Parathyroid adenoma (tissue), 2 donors: Measurements from ENCODE around the gene PTGES3L.
A peak's percentile ranks its signal among the peaks of the same experiment; 100 is the strongest.

Experiments
- H2AFZ ChIP-seq: fragments of 300-600 bp; sonication (generic); one replicate; pipeline ENCODE4 v1.7.0; 2017; ENCODE audit warnings: antibody characterized with exemption, mild to moderate bottlenecking
- H3K27ac ChIP-seq: fragments of 300-600 bp; sonication (generic); one replicate; pipeline ENCODE4 v1.7.0; 2017
- H3K27me3 ChIP-seq: fragments of 300-600 bp; sonication (generic); one replicate; pipeline ENCODE4 v1.7.0; 2017; ENCODE audit warnings: low read length; ENCODE audit not compliant: control insufficient read depth, insufficient read depth
- H3K36me3 ChIP-seq: fragments of 300-600 bp; sonication (generic); one replicate; pipeline ENCODE4 v1.7.0; 2017; ENCODE audit warnings: low read length; ENCODE audit not compliant: control insufficient read depth, insufficient read depth
- H3K4me1 ChIP-seq: fragments of 300-600 bp; sonication (generic); one replicate; pipeline ENCODE4 v1.7.0; 2017; ENCODE audit warnings: control low read depth
- H3K4me2 ChIP-seq: fragments of 300-600 bp; sonication (generic); one replicate; pipeline ENCODE4 v1.7.0; 2017; ENCODE audit warnings: low read length
- H3K4me3 ChIP-seq: fragments of 300-600 bp; sonication (generic); one replicate; pipeline ENCODE4 v1.7.0; 2017; ENCODE audit warnings: low read depth, low read length
- H3K79me2 ChIP-seq: fragments of 300-600 bp; sonication (generic); one replicate; pipeline ENCODE4 v1.7.0; 2017; ENCODE audit warnings: control low read depth
- H3K9ac ChIP-seq: fragments of 300-600 bp; sonication (generic); one replicate; pipeline ENCODE4 v1.7.0; 2017; ENCODE audit warnings: mild to moderate bottlenecking
- H3K9me3 ChIP-seq: fragments of 300-600 bp; sonication (generic); one replicate; pipeline ENCODE4 v1.7.0; 2017; ENCODE audit warnings: low read length; ENCODE audit not compliant: control insufficient read depth
- CTCF ChIP-seq: fragments of 300-600 bp; sonication (generic); IDR thresholded peaks from one replicate; pipeline ENCODE4 v1.7.0; 2017; ENCODE audit warnings: antibody characterized with exemption, mild to moderate bottlenecking
- donor health status: primary hyperparathyroidism.

The PTGES3L gene

GRCh38 chr17:42969001-42969581, 10.8 kb downstream of the PTGES3L start:
- H3K4me1 ChIP-seq: no peaks in the 10 kb centered on the region
- no peaks in the 10 kb centered on the region for H3K36me3 ChIP-seq
- TF ChIP-seq CTCF: no peak
- no peaks in the 10 kb centered on the region for H3K9me3 ChIP-seq
- H3K27ac ChIP-seq: no peak overlapping the region
- no peak overlapping the region for H3K9ac ChIP-seq
- H3K79me2 ChIP-seq: no peaks in the 10 kb centered on the region
- no peak overlapping the region for H3K4me2 ChIP-seq
- no peak overlapping the region for H3K4me3 ChIP-seq
- H2AFZ ChIP-seq: no peak overlapping the region
- H3K27me3 ChIP-seq: no peaks in the 10 kb centered on the region

GRCh38 chr17:42967925-42968324, 12.0 kb downstream of the PTGES3L start:
- H3K4me2 ChIP-seq: no peak overlapping the region
- H3K9me3 ChIP-seq: no peaks in the 10 kb centered on the region
- no peak overlapping the region for H3K9ac ChIP-seq
- no peaks in the 10 kb centered on the region for H3K27me3 ChIP-seq
- H3K79me2 ChIP-seq: no peaks in the 10 kb centered on the region
- no peaks in the 10 kb centered on the region for H3K36me3 ChIP-seq
- H2AFZ ChIP-seq: no peak overlapping the region
- TF ChIP-seq CTCF: no peak
- H3K4me1 ChIP-seq: no peaks in the 10 kb centered on the region
- no peak overlapping the region for H3K27ac ChIP-seq
- H3K4me3 ChIP-seq: no peak overlapping the region

GRCh38 chr17:42964161-42964932, 15.5 kb downstream of the PTGES3L start, which contains the start of gene AARSD1:
Gene AARSD1, minus strand, starts transcription at chr17:42964454. Its CDS starts 14 bp downstream, at chr17:42964440.
- no peak for TF ChIP-seq CTCF
- Histone ChIP-seq H3K36me3 (no peaks in the 10 kb centered on the region), H3K4me3 (peak within 1 kb of the TSS; percentile 62), H3K27ac (peak within 1 kb of the TSS; percentile 83), H2AFZ (peak within 1 kb of the TSS; percentile 95), H3K27me3 (no peaks in the 10 kb centered on the region), H3K9ac (no peak within 1 kb of the TSS), H3K79me2 (no peaks in the 10 kb centered on the region), H3K4me1 (no peaks in the 10 kb centered on the region), H3K4me2 (peak within 1 kb of the TSS; percentile 69), H3K9me3 (no peaks in the 10 kb centered on the region)

GRCh38 chr17:42953669-42954068, 26.2 kb downstream of the PTGES3L start:
- TF ChIP-seq CTCF: no peak
- Histone ChIP-seq H3K4me1 (no peaks in the 10 kb centered on the region), H3K36me3 (no peaks in the 10 kb centered on the region), H3K27me3 (no peaks in the 10 kb centered on the region), H3K4me2 (no peak overlapping the region), H3K4me3 (no peak overlapping the region), H3K79me2 (no peaks in the 10 kb centered on the region), H3K9me3 (no peaks in the 10 kb centered on the region), H2AFZ (no peak overlapping the region), H3K9ac (no peak overlapping the region), H3K27ac (no peak overlapping the region)
